ENCODE results near the gene CACNA1C.

DNA sequence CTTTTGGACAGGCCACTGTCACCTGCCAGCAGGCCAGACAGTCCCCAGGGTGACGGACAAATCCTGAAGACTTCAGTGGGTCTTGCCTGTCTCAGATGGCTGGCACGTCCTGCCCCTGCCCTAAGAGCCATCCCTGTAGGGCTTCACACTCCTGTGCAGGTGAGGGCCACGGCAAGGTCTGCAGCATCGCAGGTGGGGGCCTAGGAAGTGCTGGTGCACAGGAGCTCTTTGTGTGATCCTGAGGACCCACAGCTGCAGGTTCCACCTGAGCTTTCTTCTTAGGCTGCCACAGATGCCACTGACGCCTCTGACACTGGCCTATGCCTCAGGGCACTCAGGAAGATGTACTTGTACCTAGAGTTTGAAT lies 633.5 kb downstream of the CACNA1C start:
- TF ChIP-seq, protein P1, sequence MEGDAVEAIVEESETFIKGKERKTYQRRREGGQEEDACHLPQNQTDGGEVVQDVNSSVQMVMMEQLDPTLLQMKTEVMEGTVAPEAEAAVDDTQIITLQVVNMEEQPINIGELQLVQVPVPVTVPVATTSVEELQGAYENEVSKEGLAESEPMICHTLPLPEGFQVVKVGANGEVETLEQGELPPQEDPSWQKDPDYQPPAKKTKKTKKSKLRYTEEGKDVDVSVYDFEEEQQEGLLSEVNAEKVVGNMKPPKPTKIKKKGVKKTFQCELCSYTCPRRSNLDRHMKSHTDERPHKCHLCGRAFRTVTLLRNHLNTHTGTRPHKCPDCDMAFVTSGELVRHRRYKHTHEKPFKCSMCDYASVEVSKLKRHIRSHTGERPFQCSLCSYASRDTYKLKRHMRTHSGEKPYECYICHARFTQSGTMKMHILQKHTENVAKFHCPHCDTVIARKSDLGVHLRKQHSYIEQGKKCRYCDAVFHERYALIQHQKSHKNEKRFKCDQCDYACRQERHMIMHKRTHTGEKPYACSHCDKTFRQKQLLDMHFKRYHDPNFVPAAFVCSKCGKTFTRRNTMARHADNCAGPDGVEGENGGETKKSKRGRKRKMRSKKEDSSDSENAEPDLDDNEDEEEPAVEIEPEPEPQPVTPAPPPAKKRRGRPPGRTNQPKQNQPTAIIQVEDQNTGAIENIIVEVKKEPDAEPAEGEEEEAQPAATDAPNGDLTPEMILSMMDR (IDR thresholded peaks at IDR 0.05): no peak
- TF ChIP-seq POLR2A (IDR thresholded peaks at IDR 0.05): no peak

Data from suprapubic skin (tissue), 3 donors.